ENCODE data around the gene TH. TPM values are rescaled to one million over a fixed set of nuclear protein-coding genes. Genes with fewer than 3 reads are reported as not detected.

The TH gene
- total RNA-seq, 3 donors from 2014 or later, result not detected

DNA sequence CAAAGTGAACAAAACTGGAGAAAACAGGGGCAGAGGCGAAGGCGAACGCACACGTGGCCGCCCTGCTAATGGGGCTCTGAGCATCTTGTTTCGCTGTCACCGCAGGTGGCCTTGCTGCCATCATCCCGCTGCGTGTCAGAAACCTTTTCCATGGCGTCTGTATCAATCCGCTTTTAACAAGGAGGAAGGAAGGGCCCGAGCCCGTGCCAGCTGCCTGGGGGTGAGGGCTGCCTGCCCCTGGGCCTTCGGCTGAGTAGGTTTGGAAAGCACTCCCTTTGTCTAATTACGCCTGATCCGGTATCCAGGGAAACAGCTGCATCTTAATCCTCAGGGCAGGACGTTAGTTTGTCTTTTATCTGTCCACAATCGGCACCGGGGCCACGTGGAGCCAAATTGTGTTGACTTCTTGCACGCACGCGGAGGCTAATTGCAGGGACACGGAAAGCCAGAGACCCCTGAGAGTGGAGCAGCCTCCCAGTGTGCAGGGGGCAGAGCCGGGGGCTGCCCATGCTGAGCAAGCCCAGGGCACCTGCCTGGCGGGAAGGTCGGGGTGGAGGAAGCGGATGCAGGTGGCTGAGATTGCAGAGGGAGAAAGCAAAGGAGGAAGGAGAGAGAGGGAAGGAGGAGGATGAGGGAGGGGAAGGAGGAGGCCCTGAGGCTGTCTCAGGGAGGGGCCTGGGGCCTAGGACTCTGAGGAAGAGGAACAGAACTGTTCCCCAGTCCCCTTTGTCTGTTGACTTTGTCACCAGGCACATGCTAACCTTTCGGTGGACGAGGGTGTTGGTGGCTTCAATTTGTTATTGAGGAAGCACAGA, 19.2 kb upstream of the TH start:
- Histone ChIP-seq H3K9me3 (no peaks in the 10 kb centered on the region), H3K27me3 (peaks cover 0 to 11% of the 10 kb centered on the region in 2 donors), H3K4me1 (no peaks in the 10 kb centered on the region), H3K27ac (no peak overlapping the region), H3K4me3 (no peak overlapping the region), H3K36me3 (no peaks in the 10 kb centered on the region)
- TF ChIP-seq POLR2AphosphoS5 (IDR thresholded peaks at IDR 0.05) (no peak), POLR2A (IDR thresholded peaks at IDR 0.05) (no peak)
- TF ChIP-seq, protein P1, sequence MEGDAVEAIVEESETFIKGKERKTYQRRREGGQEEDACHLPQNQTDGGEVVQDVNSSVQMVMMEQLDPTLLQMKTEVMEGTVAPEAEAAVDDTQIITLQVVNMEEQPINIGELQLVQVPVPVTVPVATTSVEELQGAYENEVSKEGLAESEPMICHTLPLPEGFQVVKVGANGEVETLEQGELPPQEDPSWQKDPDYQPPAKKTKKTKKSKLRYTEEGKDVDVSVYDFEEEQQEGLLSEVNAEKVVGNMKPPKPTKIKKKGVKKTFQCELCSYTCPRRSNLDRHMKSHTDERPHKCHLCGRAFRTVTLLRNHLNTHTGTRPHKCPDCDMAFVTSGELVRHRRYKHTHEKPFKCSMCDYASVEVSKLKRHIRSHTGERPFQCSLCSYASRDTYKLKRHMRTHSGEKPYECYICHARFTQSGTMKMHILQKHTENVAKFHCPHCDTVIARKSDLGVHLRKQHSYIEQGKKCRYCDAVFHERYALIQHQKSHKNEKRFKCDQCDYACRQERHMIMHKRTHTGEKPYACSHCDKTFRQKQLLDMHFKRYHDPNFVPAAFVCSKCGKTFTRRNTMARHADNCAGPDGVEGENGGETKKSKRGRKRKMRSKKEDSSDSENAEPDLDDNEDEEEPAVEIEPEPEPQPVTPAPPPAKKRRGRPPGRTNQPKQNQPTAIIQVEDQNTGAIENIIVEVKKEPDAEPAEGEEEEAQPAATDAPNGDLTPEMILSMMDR (IDR thresholded peaks at IDR 0.05), result no peak
- intact Hi-C loops (cut with DNase I; ENCODE audit: low total_unique reads), result no loop called here
- no peak for DNase-seq (ENCODE audit: low spot score in 2 of 2)

DNA sequence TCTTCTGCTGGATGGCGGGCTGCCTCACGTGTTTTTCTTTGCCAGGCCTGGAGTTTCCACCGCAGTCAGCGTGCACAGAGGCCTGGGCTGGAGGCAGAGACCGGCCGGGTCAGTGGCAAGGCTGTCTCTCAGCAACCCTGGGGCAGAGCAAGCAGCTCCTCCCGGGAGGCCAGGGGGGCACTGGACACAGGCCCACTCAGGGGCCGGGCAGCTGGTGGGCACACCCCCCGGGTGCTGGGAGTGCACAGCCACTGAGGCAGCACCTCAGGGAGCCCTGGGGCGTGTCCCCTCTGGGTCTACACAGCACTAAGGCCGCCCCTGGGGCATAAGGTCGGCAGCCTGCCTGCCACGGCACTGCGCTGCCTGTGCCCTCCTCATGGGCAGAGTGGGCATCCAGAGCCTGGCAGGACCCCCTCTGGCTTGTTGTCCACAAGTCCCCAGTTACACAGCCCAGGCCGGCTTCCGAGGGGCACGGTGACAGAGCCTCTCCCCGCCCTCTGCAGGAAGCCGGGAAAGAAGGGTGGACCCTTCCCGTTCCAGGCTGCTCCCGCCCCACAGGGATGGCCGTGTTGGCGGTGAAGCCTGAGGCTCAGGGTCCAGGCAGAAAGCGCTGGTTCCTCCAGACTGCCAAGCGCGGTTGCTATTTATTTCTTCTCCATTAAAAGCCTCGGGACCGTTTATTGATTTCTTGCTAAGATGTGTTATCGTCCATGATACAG, 18.5 kb upstream of the TH start:
- Histone ChIP-seq H3K36me3 (no peaks in the 10 kb centered on the region), H3K27ac (no peak overlapping the region), H3K4me3 (no peak overlapping the region), H3K4me1 (no peaks in the 10 kb centered on the region), H3K27me3 (peaks cover 0 to 16% of the 10 kb centered on the region in 2 donors), H3K9me3 (no peaks in the 10 kb centered on the region)
- TF ChIP-seq POLR2AphosphoS5 (IDR thresholded peaks at IDR 0.05), result no peak
- TF ChIP-seq, protein P1 (IDR thresholded peaks at IDR 0.05), result no peak
- no peak for TF ChIP-seq POLR2A (IDR thresholded peaks at IDR 0.05)
- intact Hi-C loops (cut with DNase I; ENCODE audit: low total_unique reads), result loop anchor here (5.0 kb wide), 1 partner anchor 222 kb away; no protein-coding TSS in a partner anchor
- no peak for DNase-seq (ENCODE audit: low spot score in 2 of 2)

DNA sequence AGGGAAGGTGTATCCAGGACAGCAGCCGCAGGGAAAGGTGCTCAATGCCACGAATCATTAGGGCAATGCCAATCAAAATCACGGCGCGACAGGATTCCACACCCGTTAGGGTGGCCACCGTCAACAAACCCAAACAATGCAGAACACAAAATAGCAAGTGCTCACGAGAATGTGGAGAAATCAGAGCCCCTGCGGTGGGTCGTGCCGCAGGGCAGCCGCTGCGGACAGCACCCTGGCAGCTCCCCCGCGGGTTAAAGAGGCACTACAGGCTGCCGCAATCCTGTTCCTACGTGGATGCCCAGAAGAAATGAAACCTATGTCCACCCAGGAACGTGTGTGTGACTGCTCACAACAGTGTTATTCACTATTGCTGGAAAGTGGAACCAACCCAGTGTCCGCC, 17.1 kb upstream of the TH start:
- H3K4me1 ChIP-seq, result no peaks in the 10 kb centered on the region
- no peak for DNase-seq (ENCODE audit: low spot score in 2 of 2)
- no peak overlapping the region for H3K27ac ChIP-seq
- no peaks in the 10 kb centered on the region for H3K36me3 ChIP-seq
- no peak for TF ChIP-seq POLR2A (IDR thresholded peaks at IDR 0.05)
- intact Hi-C loops (cut with DNase I; ENCODE audit: low total_unique reads), result loop anchor here (5.0 kb wide), 1 partner anchor 224 kb away; no protein-coding TSS in a partner anchor
- H3K27me3 ChIP-seq, result peaks cover 0 to 16% of the 10 kb centered on the region in 2 donors
- H3K4me3 ChIP-seq, result no peak overlapping the region
- H3K9me3 ChIP-seq, result no peaks in the 10 kb centered on the region

DNA sequence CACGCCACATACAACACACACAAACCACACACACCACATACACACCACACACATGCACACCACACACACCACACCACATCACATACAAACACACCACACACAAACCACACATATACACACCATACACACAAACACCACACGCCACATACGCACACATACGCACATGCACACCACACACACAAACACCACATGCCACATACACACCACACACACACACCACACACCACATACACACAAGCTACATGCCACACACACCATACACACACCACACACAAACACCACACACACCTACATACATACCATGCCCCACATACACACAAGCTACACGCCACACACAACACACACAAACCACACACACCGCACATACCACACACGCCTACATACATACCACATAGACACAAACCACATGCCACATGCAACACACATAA, 15.7 kb upstream of the TH start:
- Histone ChIP-seq H3K9me3 (no peaks in the 10 kb centered on the region), H3K4me3 (no peak overlapping the region), H3K27ac (no peak overlapping the region), H3K36me3 (no peaks in the 10 kb centered on the region), H3K27me3 (peaks cover 0 to 16% of the 10 kb centered on the region in 2 donors), H3K4me1 (no peaks in the 10 kb centered on the region)
- intact Hi-C loops (cut with DNase I; ENCODE audit: low total_unique reads), result loop anchor here (5.0 kb wide), 1 partner anchor 225 kb away; no protein-coding TSS in a partner anchor
- DNase-seq (ENCODE audit: low spot score in 2 of 2), result no peak
- TF ChIP-seq POLR2AphosphoS5 (IDR thresholded peaks at IDR 0.05), result no peak
- TF ChIP-seq, protein P1 (IDR thresholded peaks at IDR 0.05), result no peak
- TF ChIP-seq POLR2A (IDR thresholded peaks at IDR 0.05), result no peak

DNA sequence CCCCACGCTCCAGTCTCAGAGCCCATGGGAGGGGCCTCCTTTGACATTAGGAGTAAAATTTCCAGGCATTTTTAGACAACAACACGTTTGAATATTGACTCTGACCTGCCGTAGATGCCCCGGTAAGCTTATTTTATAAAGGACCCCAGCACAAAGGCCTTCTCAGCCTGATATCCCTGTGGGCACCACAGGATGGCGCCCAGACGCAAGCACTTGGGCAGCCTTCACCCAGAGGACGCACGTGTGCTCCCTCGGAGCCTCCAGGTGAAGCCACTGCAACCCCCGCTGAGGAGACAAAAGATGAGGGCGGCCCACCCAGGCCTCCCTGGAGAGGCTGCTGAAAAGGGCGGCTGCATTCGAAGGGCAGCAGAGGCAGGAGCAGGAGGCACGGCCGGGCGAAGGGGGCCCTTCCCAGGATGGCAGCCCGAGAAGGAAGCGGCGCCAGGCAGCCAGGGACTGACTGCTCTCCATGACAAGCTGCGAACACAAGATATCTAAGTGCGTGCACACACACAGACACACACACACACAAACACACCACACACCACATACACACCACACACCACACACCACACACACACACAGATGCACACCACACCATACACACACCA, 15.2 kb upstream of the TH start:
- H3K9me3 ChIP-seq, result no peaks in the 10 kb centered on the region
- no peak overlapping the region for H3K4me3 ChIP-seq
- H3K27me3 ChIP-seq, result peaks cover 0 to 20% of the 10 kb centered on the region in 2 donors
- H3K27ac ChIP-seq, result no peak overlapping the region
- no peaks in the 10 kb centered on the region for H3K36me3 ChIP-seq
- intact Hi-C loops (cut with DNase I; ENCODE audit: low total_unique reads), result loop anchor here (5.0 kb wide), 1 partner anchor 226 kb away; no protein-coding TSS in a partner anchor
- TF ChIP-seq POLR2AphosphoS5 (IDR thresholded peaks at IDR 0.05), result no peak
- TF ChIP-seq, protein P1 (IDR thresholded peaks at IDR 0.05), result peak in 2 of 3 donors; percentile 10 to 45
- H3K4me1 ChIP-seq, result no peaks in the 10 kb centered on the region
- DNase-seq (ENCODE audit: low spot score in 2 of 2), result no peak

Measured in breast epithelium (tissue), 4 donors.